ENCODE measurements around the gene NRBF2. TPM values are rescaled to one million over a fixed set of nuclear protein-coding genes. Genes with fewer than 3 reads are reported as not detected.
"Not testable (repeated sequence)": the region's sequence is repeated elsewhere in the genome, so short reads cannot be mapped to it uniquely, and the experiment has no call there.

The NRBF2 gene
- polyA plus RNA-seq, 2 of the 4 experiments (the other 2 are of a cell fraction), result 16.6 to 27.6 TPM

DNA sequence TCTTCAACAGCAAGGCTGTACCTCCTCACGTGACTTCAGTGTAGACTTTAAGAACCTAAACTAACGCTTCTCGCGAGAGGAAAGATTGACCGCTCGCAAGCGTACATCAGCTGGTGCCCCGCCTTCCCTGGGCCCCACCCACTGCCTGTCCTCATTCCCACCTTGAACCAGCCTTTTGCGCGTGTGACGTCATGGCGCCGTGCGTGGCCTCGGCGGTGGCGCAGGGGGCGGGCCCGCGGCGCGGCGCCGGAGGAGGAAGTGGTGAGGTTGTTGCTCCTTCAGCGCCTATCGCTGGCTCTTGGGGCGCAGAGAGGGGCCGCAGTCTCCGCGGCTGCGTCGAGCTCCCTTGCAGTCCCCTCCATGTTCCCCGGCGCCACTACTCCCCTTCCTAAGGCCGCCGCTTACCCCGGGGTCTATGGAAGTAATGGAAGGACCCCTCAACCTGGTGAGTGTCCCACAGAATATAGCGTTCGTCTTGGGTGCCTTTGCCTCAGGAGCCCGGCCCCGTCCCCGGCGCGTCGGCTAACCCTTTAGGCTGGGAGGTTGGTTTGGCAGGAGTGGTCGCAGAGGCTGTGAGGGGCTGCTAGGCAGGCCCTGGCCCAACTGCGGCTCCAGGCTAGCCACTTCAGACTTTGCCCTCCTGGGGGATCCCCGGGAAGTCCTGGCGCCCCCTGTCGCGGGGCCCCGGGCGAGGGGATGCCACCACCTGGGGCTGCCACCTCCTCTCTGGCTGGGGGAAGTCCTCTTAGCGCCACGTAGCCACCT, at the start of gene NRBF2 (continued):
- TF ChIP-seq HOXA7 (CRISPR knock-in tag; IDR thresholded peaks at IDR 0.05) (no peak), NPAS2 (CRISPR knock-in tag; IDR thresholded peaks at IDR 0.05; ENCODE audit: borderline replicate concordance) (no peak), FOSL2 (IDR thresholded peaks at IDR 0.05) (no peak), FOSL2 (CRISPR knock-in tag; IDR thresholded peaks at IDR 0.05) (peak; percentile 47; the same call in 1 of the 2 replicates), MYC (IDR thresholded peaks at IDR 0.05; ENCODE audit: borderline replicate concordance, low read length) (peak; percentile 48; the same call in 1 of the 2 replicates), CEBPB (IDR thresholded peaks at IDR 0.05) (no peak), PHF8 (IDR thresholded peaks at IDR 0.05; ENCODE audit: borderline replicate concordance, low read depth) (peak; percentile 95), ESRRA (IDR thresholded peaks at IDR 0.05; ENCODE audit: borderline replicate concordance, low read length) (no peak), CHD4 (IDR thresholded peaks at IDR 0.05; ENCODE audit: borderline replicate concordance) (no peak), HOXB13 (CRISPR knock-in tag; IDR thresholded peaks at IDR 0.05; ENCODE audit: low read depth) (no peak), ZFP36 (IDR thresholded peaks at IDR 0.05; ENCODE audit: borderline replicate concordance, partially characterized antibody) (no peak), FOXS1 (CRISPR knock-in tag; IDR thresholded peaks at IDR 0.05) (no peak), POLR2AphosphoS2 (conservative IDR thresholded peaks at IDR 0.05; ENCODE audit: low read length) (no peak), RFX5 (IDR thresholded peaks at IDR 0.05) (0 out of 2 replicates have a peak, but pooled peaks have one; percentile 22), NR3C1 (IDR thresholded peaks at IDR 0.05) (no peak), SREBF2 (IDR thresholded peaks at IDR 0.05) (no peak), CBX2 (IDR thresholded peaks at IDR 0.05; ENCODE audit: borderline replicate concordance, low read depth) (no peak), TP53 (CRISPR knock-in tag; IDR thresholded peaks at IDR 0.05) (no peak), JUN (IDR thresholded peaks at IDR 0.05) (peak; percentile 20 to 85; a peak in 4 of 5 replicates), KDM5A (IDR thresholded peaks at IDR 0.05) (0 out of 2 replicates have a peak, but pooled peaks have one; percentile 29), ZNF302 (CRISPR knock-in tag; IDR thresholded peaks at IDR 0.05) (no peak)
- TF ChIP-seq, protein P1, sequence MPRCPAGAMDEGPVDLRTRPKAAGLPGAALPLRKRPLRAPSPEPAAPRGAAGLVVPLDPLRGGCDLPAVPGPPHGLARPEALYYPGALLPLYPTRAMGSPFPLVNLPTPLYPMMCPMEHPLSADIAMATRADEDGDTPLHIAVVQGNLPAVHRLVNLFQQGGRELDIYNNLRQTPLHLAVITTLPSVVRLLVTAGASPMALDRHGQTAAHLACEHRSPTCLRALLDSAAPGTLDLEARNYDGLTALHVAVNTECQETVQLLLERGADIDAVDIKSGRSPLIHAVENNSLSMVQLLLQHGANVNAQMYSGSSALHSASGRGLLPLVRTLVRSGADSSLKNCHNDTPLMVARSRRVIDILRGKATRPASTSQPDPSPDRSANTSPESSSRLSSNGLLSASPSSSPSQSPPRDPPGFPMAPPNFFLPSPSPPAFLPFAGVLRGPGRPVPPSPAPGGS (IDR thresholded peaks at IDR 0.05), result peak; percentile 93
- TF ChIP-seq, protein P2, sequence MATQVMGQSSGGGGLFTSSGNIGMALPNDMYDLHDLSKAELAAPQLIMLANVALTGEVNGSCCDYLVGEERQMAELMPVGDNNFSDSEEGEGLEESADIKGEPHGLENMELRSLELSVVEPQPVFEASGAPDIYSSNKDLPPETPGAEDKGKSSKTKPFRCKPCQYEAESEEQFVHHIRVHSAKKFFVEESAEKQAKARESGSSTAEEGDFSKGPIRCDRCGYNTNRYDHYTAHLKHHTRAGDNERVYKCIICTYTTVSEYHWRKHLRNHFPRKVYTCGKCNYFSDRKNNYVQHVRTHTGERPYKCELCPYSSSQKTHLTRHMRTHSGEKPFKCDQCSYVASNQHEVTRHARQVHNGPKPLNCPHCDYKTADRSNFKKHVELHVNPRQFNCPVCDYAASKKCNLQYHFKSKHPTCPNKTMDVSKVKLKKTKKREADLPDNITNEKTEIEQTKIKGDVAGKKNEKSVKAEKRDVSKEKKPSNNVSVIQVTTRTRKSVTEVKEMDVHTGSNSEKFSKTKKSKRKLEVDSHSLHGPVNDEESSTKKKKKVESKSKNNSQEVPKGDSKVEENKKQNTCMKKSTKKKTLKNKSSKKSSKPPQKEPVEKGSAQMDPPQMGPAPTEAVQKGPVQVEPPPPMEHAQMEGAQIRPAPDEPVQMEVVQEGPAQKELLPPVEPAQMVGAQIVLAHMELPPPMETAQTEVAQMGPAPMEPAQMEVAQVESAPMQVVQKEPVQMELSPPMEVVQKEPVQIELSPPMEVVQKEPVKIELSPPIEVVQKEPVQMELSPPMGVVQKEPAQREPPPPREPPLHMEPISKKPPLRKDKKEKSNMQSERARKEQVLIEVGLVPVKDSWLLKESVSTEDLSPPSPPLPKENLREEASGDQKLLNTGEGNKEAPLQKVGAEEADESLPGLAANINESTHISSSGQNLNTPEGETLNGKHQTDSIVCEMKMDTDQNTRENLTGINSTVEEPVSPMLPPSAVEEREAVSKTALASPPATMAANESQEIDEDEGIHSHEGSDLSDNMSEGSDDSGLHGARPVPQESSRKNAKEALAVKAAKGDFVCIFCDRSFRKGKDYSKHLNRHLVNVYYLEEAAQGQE (IDR thresholded peaks at IDR 0.05), result peak; percentile 91
- TF ChIP-seq, protein P3, sequence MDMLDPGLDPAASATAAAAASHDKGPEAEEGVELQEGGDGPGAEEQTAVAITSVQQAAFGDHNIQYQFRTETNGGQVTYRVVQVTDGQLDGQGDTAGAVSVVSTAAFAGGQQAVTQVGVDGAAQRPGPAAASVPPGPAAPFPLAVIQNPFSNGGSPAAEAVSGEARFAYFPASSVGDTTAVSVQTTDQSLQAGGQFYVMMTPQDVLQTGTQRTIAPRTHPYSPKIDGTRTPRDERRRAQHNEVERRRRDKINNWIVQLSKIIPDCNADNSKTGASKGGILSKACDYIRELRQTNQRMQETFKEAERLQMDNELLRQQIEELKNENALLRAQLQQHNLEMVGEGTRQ (IDR thresholded peaks at IDR 0.05), result peak; percentile 96

DNA sequence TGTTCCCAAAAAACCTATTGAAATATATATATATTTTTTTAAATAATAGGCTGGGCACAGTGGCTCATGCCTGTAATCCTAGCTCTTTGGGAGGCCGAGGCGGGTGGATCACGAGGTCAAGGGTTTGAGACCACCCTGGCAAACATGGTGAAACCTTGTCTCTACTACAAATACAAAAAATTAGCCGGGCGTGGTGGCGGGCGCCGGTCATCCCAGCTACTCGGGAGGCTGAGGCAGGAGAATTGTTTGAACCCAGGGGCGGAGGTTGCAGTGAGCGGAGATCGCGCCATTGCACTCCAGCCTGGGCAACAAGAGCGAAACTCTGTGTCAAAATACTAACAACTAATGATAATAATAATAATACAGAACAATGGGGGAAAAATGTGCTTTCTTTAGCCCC, 49.7 kb upstream of the NRBF2 start:
- not testable (repeated sequence) for ATAC-seq; FAIRE-seq; DNase-seq (ENCODE audit: low read depth in 1 of 2, low spot score in 1 of 2); H3K4me3 ChIP-seq; H3K4me2 ChIP-seq; H3K27ac ChIP-seq; H3K4me1 ChIP-seq; H3K9me3 ChIP-seq
- POLR2A ChIA-PET, result interaction anchor here (0.9 kb wide), 1 partner anchor 49 kb away, joined by 5 read pairs; the partner anchor contains the start of gene NRBF2
- CTCF ChIA-PET, result interaction anchor here (0.6 to 4.3 kb wide), 21 partner anchors 9 to 691 kb away, joined by 3 to 26 read pairs (median 4); partner anchors contain the start of gene EGR2
- 54% methylated on average over 14 of the region's 14 CpGs for WGBS (ENCODE audit: missing lambda C conversion rate)
